Renal cortex interstitium (tissue), 11 donors: ENCODE data around the gene GCNT2. TPM values are rescaled to one million over a fixed set of nuclear protein-coding genes. Genes with fewer than 3 reads are reported as not detected.

Experiments
- DNase-seq, 11 donors: peaks; one replicate each; pipeline ENCODE4 v3.0.0-alpha.2; 2013; ENCODE audit warnings: low read depth in 9 of 11, low spot score in 4 of 11; ENCODE audit errors: extremely low read depth in 1 of 11
- polyA plus RNA-seq, 3 donors: library from polyadenylated mRNA; unstranded; fragments of 120-200 nt; gene quantifications; one replicate each; pipeline ENCODE4 v1.2.1, GENCODE V29; 2013; ENCODE audit not compliant: insufficient read length in 3 of 3

GCNT2 gene
- polyA plus RNA-seq, 3 donors = 14.4 to 21.2 (median 18.2) TPM

DNA sequence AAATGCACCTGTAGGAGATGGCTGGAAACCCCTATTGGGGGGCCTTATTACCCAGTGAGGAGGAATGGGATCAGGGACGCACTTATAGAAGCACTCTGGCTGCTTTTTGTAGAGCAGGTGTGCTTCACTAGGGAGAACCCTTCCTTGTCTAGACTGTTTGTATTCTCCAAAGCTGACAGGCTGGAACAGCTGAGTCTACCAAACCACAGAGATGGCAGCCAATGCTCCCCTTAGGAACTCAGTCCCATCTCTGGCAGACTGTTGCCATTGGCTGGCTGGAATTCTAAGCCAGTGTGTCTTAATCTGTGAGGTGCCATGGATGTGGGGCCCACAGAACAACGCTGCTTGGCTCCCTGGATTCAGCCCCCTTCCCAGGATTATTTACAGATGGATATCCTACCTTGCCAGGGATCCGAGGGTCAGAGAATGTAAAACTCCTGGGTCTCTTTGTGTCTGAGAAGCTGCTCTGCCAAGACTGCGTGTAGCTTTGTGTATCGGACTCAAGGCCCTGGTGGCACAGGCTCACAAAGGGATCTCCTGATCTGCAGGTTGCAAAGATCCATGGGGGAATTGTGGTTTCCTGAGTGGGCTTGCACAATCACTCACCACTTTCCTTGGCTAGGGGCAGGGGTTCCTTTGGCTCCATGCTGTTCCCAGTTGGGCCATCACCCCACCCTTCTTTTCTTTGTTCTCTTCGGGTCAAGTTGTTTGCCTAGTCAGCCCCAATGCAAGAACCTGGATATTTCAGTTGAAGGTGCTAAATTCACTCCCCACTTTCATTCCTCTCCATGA lies 147.2 kb downstream of the GCNT2 start:
- DNase-seq = no peak

DNA sequence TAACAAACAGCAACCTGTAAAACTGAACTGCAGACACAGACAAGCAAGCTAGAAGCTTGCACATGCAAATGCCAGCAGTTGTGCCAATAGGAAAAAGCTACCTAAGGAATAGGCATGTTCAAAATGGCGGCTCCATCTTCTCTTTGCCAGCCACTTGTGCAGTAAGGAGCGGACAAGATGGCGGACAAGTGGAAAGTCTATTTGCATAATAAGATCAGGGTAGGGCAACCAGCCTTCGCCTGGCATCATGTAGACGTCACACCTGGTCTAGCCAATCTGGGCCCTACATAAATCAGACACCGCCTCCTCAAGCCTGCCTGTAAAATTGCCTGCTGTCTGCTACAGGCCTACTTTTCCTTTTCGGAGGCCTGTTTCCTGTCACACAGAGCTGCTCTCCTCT lies 155.3 kb downstream of the GCNT2 start:
- no peak for DNase-seq

- no peak for DNase-seq
These were observed 157.3 kb downstream of the GCNT2 start for GRCh38 chr6:10678456-10678855.

Other genes starting within 250 kb of the GCNT2 start
- gene TFAP2A, start 106.3 kb upstream of the GCNT2 start, polyA plus RNA-seq = 10 to 100 TPM; 31.7 to 41.8 (median 33.6) TPM
- 1 to 10 TPM; 2.8 to 3.4 (median 3.2) TPM for gene C6orf52, start 173.3 kb downstream of the GCNT2 start, polyA plus RNA-seq
- gene PAK1IP1, start 173.6 kb downstream of the GCNT2 start, polyA plus RNA-seq = 10 to 100 TPM; 18.6 to 23.6 (median 21.8) TPM
- gene TMEM14C, start 201.7 kb downstream of the GCNT2 start, polyA plus RNA-seq = 100 to 1,000 TPM; 147 to 181 (median 149) TPM
- gene TMEM14B, start 226.5 kb downstream of the GCNT2 start, polyA plus RNA-seq = 100 to 1,000 TPM in 2 of 3 donors, 10 to 100 TPM in 1; 89.7 to 114 (median 105) TPM